ENCODE measurements around the gene RASGRP4. TPM values are rescaled to one million over a fixed set of nuclear protein-coding genes. Genes with fewer than 3 reads are reported as not detected.

Gene RASGRP4
- total RNA-seq, 1 donor from 2014 or later, result 1.8 TPM

- intact Hi-C loops (cut with micrococcal nuclease), result no loop called here
- Mint-ChIP-seq H3K4me1 (ENCODE audit: low read depth) (peaks cover 28% of the 10 kb centered on the region), H3K4me3 (peak overlapping the region; percentile 65), H3K27me3 (ENCODE audit: insufficient read depth) (peaks cover 21% of the 10 kb centered on the region), H3K27ac (peak overlapping the region; percentile 36), H3K9me3 (no peaks in the 10 kb centered on the region), H3K36me3 (ENCODE audit: low read depth) (peaks cover 18% of the 10 kb centered on the region)
- no peak for DNase-seq (ENCODE audit: low spot score)
Measured at GRCh38 chr19:38389101-38389925, 36.7 kb downstream of the RASGRP4 start.

GRCh38 chr19:38388349-38389100 lies 37.5 kb downstream of the RASGRP4 start, which contains the start of gene SPRED3:
SPRED3 (plus strand) TSS chr19:38388697; CDS start chr19:38390303, 1,606 bp downstream.
- Mint-ChIP-seq H3K36me3 (ENCODE audit: low read depth) (peaks cover 22% of the 10 kb centered on the region), H3K4me3 (peak within 1 kb of the TSS; percentile 89), H3K4me1 (ENCODE audit: low read depth) (peaks cover 20% of the 10 kb centered on the region), H3K27me3 (ENCODE audit: insufficient read depth) (peaks cover 21% of the 10 kb centered on the region), H3K9me3 (no peaks in the 10 kb centered on the region), H3K27ac (peak within 1 kb of the TSS; percentile 91)
- DNase-seq (ENCODE audit: low spot score), result no peak
- intact Hi-C loops (cut with micrococcal nuclease), result loop anchor here (1.0 kb wide), 2 partner anchors 14 to 26 kb away; no protein-coding TSS in a partner anchor

- Mint-ChIP-seq H3K9me3 (no peaks in the 10 kb centered on the region), H3K27ac (peak within 1 kb of the TSS; percentile 91), H3K27me3 (ENCODE audit: insufficient read depth) (peaks cover 21% of the 10 kb centered on the region), H3K36me3 (ENCODE audit: low read depth) (peaks cover 27% of the 10 kb centered on the region), H3K4me1 (ENCODE audit: low read depth) (peaks cover 16% of the 10 kb centered on the region), H3K4me3 (peak within 1 kb of the TSS; percentile 89)
- peak; percentile 73 for DNase-seq (ENCODE audit: low spot score)
- intact Hi-C loops (cut with micrococcal nuclease), result loop anchor here (1.0 kb wide), 6 partner anchors 8 to 158 kb away; partner anchors contain the start of gene PSMD8
Measured at GRCh38 chr19:38387550-38388348, 38.3 kb downstream of the RASGRP4 start, which contains the start of gene GGN. GGN (minus strand) TSS chr19:38388034; CDS start chr19:38387261, 773 bp downstream.

- H3K36me3 Mint-ChIP-seq (ENCODE audit: low read depth), result peaks cover 31% of the 10 kb centered on the region
- H3K27me3 Mint-ChIP-seq (ENCODE audit: insufficient read depth), result peaks cover 19% of the 10 kb centered on the region
- DNase-seq (ENCODE audit: low spot score), result no peak
- peaks cover 12% of the 10 kb centered on the region for H3K4me1 Mint-ChIP-seq (ENCODE audit: low read depth)
- H3K9me3 Mint-ChIP-seq, result no peaks in the 10 kb centered on the region
- intact Hi-C loops (cut with micrococcal nuclease), result loop anchor here (1.0 kb wide), 4 partner anchors 8 to 158 kb away; partner anchors contain the start of gene PSMD8
- H3K27ac Mint-ChIP-seq, result peak overlapping the region; percentile 50
- peak overlapping the region; percentile 89 for H3K4me3 Mint-ChIP-seq
Measured at GRCh38 chr19:38386971-38387549, 39.0 kb downstream of the RASGRP4 start.

GRCh38 chr19:38386300-38386970 lies 39.6 kb downstream of the RASGRP4 start:
- intact Hi-C loops (cut with micrococcal nuclease), result no loop called here
- Mint-ChIP-seq H3K4me1 (ENCODE audit: low read depth) (peaks cover 12% of the 10 kb centered on the region), H3K27ac (no peak overlapping the region), H3K27me3 (ENCODE audit: insufficient read depth) (peaks cover 18% of the 10 kb centered on the region), H3K36me3 (ENCODE audit: low read depth) (peaks cover 34% of the 10 kb centered on the region), H3K4me3 (peak overlapping the region; percentile 26), H3K9me3 (no peaks in the 10 kb centered on the region)
- no peak for DNase-seq (ENCODE audit: low spot score)

DNA sequence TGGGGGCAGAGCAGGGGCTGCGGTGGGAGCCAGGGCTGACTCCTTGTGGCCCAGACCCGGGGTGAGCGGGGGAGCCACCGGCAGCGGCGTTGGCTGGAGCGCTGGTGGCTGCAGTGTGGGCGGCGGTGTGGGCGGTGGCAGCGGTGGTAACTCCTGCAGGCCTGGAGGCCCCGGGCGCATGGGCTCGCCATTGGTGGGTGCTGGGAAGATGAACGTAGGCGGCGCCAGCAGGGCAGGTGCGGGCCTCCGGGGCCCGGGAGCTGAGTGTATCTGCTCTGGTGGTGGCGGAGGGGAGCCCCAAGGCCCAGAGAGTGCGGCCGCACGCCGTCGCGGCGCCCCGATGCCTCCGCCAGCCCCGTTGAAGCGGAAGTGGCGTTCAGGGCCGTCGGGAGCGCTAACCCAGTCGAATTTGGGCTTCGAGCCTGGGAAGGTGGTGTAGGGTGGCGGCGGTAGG lies 40.2 kb downstream of the RASGRP4 start:
- no peak for DNase-seq (ENCODE audit: low spot score)
- Mint-ChIP-seq H3K27me3 (ENCODE audit: insufficient read depth) (peaks cover 14% of the 10 kb centered on the region), H3K27ac (no peak overlapping the region), H3K36me3 (ENCODE audit: low read depth) (peaks cover 34% of the 10 kb centered on the region), H3K9me3 (no peaks in the 10 kb centered on the region), H3K4me3 (no peak overlapping the region), H3K4me1 (ENCODE audit: low read depth) (peaks cover 12% of the 10 kb centered on the region)
- intact Hi-C loops (cut with micrococcal nuclease), result no loop called here

- Mint-ChIP-seq H3K4me1 (ENCODE audit: low read depth) (peaks cover 12% of the 10 kb centered on the region), H3K4me3 (no peak overlapping the region), H3K27me3 (ENCODE audit: insufficient read depth) (peaks cover 11% of the 10 kb centered on the region), H3K27ac (no peak overlapping the region), H3K36me3 (ENCODE audit: low read depth) (peaks cover 37% of the 10 kb centered on the region), H3K9me3 (no peaks in the 10 kb centered on the region)
- no peak for DNase-seq (ENCODE audit: low spot score)
- intact Hi-C loops (cut with micrococcal nuclease), result no loop called here
Measured at GRCh38 chr19:38385057-38385803, 40.8 kb downstream of the RASGRP4 start.

DNA sequence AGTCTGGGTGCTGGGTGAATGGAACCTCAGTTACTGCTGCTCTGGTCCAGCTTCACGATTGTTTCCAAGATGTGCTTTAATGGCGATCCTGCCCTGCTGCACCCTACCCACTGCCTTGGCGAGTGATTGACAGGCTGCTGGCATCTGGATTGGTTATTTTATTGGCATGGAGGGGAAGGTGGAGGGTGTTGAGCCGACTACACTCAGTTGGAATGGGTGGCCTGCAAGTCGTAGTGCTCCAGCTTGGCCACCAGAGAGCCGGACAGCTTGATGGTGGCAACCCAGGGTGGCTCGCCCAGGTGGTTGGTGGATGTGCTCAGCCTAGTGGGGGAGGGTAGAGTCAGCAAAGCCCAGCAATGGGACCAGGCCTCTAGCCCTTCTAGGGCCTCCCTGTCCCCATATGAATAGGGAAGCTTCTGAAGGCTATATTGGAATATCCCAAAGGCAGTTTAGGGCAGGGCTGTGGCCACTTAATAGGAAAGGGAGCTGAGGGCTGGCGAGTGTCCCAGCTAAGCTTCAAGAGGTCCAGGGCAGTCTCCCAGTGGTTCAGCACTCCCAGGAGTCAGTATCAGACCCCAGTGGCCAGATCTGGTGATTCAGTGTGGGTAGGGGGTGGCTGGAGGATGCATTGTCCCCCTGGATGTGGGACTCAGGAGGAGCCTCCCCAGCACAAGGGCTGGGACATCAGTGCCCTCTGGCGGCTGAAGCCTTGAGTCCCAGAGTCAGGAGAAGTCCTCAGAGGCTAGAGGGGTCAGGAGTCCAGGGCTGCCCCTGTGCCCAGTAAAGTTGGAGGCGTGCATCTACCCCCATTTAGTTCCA lies 41.6 kb downstream of the RASGRP4 start:
- peak overlapping the region; percentile 47 for H3K4me3 Mint-ChIP-seq
- intact Hi-C loops (cut with micrococcal nuclease), result no loop called here
- H3K36me3 Mint-ChIP-seq (ENCODE audit: low read depth), result peaks cover 40% of the 10 kb centered on the region
- H3K9me3 Mint-ChIP-seq, result no peaks in the 10 kb centered on the region
- DNase-seq (ENCODE audit: low spot score), result no peak
- H3K27me3 Mint-ChIP-seq (ENCODE audit: insufficient read depth), result peaks cover 7% of the 10 kb centered on the region
- H3K27ac Mint-ChIP-seq, result no peak overlapping the region
- H3K4me1 Mint-ChIP-seq (ENCODE audit: low read depth), result peaks cover 12% of the 10 kb centered on the region

GRCh38 chr19:38383743-38384142 lies 42.3 kb downstream of the RASGRP4 start:
- no peak for DNase-seq (ENCODE audit: low spot score)
- Mint-ChIP-seq H3K27me3 (ENCODE audit: insufficient read depth) (peaks cover 4% of the 10 kb centered on the region), H3K9me3 (no peaks in the 10 kb centered on the region), H3K27ac (no peak overlapping the region), H3K36me3 (ENCODE audit: low read depth) (peaks cover 45% of the 10 kb centered on the region), H3K4me3 (no peak overlapping the region), H3K4me1 (ENCODE audit: low read depth) (peaks cover 12% of the 10 kb centered on the region)
- intact Hi-C loops (cut with micrococcal nuclease), result no loop called here

- Mint-ChIP-seq H3K36me3 (ENCODE audit: low read depth) (peaks cover 45% of the 10 kb centered on the region), H3K4me3 (no peak overlapping the region), H3K9me3 (no peaks in the 10 kb centered on the region), H3K27me3 (ENCODE audit: insufficient read depth) (peaks cover 3% of the 10 kb centered on the region), H3K27ac (no peak overlapping the region), H3K4me1 (ENCODE audit: low read depth) (peaks cover 11% of the 10 kb centered on the region)
- intact Hi-C loops (cut with micrococcal nuclease), result no loop called here
- no peak for DNase-seq (ENCODE audit: low spot score)
Measured at GRCh38 chr19:38383184-38383583, 42.8 kb downstream of the RASGRP4 start.

Data from activated T-helper 1 cell treated with anti-CD3 and anti-CD28 coated beads, Interleukin-12 subunit alpha, Interleukin-12 subunit beta, Interleukin-2, Interleukin-4 antibody, amounts not matched to agents 30 ng/mL and 10 ng/mL and 1 ng/mL, durations not matched to agents 14 hours and 24 hours and 36 hours (primary cell).